B cell (primary cell): ENCODE data around the gene CNTNAP2. TPM values are rescaled to one million over a fixed set of nuclear protein-coding genes. Genes with fewer than 3 reads are reported as not detected.

Experiments used
- ATAC-seq: fragments of 200-7000 bp; cut with Tn5 transposase; one replicate; pipeline ENCODE4 v1.10.0; 2021; ENCODE audit warnings: low read depth, mild to moderate bottlenecking, moderate number of reproducible peaks, moderate library complexity
- CTCF ChIA-PET: fragments of 350-600 bp; sonication (Branson Sonifier 250); formaldehyde crosslinking; loops from one replicate; lab custom pipeline; 2021; ENCODE audit warnings: antibody characterized with exemption, inconsistent platforms; lab: Charles Lee
- POLR2A ChIA-PET: fragments of 350-600 bp; sonication (Branson Sonifier 250); formaldehyde crosslinking; loops from one replicate; lab custom pipeline; 2021; ENCODE audit warnings: antibody characterized with exemption; lab: Charles Lee
- DNase-seq: peaks from one replicate; pipeline ENCODE4 v3.0.0; 2013
- H2AFZ ChIP-seq: 2 replicates; pipeline ENCODE4 v1.6.1; 2012; ENCODE audit warnings: mild to moderate bottlenecking, low read depth, low read length; ENCODE audit not compliant: insufficient read depth, poor library complexity, severe bottlenecking
- H3K27ac ChIP-seq, 2 donors: 1 replicate in 1 of 2; 2 replicates in 1 of 2; pipeline ENCODE4 v1.5.1; 2012 to 2013; ENCODE audit warnings: low read length in 2 of 2, mild to moderate bottlenecking in 2 of 2, moderate library complexity in 1 of 2
- H3K27me3 ChIP-seq, 4 experiments: fragments of 200-600 bp in 1 of 4; sonication (generic) in 1 of 4; replicated peaks in 1 of 4; 1 replicate in 2 of 4; 2 replicates in 2 of 4; pipeline versions ENCODE4 v1.6.1 to v1.7.0; 2013 to 2016; ENCODE audit warnings: low read length in 3 of 4, mild to moderate bottlenecking in 2 of 4, mixed read lengths in 1 of 4, moderate library complexity in 1 of 4; ENCODE audit not compliant: insufficient read depth in 4 of 4, control insufficient read depth in 3 of 4; ENCODE audit errors: control extremely low read depth in 1 of 4
- H3K36me3 ChIP-seq, 2 experiments: replicated peaks in 1 of 2; 1 replicate in 1 of 2; 2 replicates in 1 of 2; pipeline versions ENCODE4 v1.6.1 to v1.7.1; 2013; ENCODE audit warnings: low read length in 1 of 2; ENCODE audit not compliant: insufficient read depth in 2 of 2, control insufficient read depth in 1 of 2; ENCODE audit errors: control extremely low read depth in 1 of 2, extremely low read depth in 1 of 2
- H3K4me1 ChIP-seq, 2 donors: fragments of 200-600 bp in 1 of 2; sonication (generic) in 1 of 2; 1 replicate in 1 of 2; 2 replicates in 1 of 2; pipeline versions ENCODE4 v1.5.1 to v1.6.1; 2013 to 2017; ENCODE audit warnings: low read length in 2 of 2; ENCODE audit not compliant: control insufficient read depth in 2 of 2, insufficient read depth in 2 of 2
- H3K4me2 ChIP-seq: replicated peaks from 2 replicates; pipeline ENCODE3; 2012; ENCODE audit warnings: mild to moderate bottlenecking, low read depth, low read length; ENCODE audit not compliant: poor library complexity, severe bottlenecking
- H3K4me3 ChIP-seq, 5 experiments: fragments of 200-600 bp in 1 of 5; sonication (generic) in 1 of 5; 1 replicate in 3 of 5; 2 replicates in 2 of 5; pipeline versions ENCODE4 v1.5.1 to v1.7.0; 2011 to 2016; ENCODE audit warnings: low read length in 4 of 5, mild to moderate bottlenecking in 4 of 5, low read depth in 2 of 5, control low read depth in 1 of 5, moderate library complexity in 1 of 5; ENCODE audit not compliant: insufficient read depth in 1 of 5; ENCODE audit errors: control extremely low read depth in 1 of 5, extremely low read depth in 1 of 5
- H3K79me2 ChIP-seq: fragments of 200-600 bp; sonication (generic); one replicate; pipeline ENCODE4 v1.6.0; 2016; ENCODE audit warnings: low read length; ENCODE audit not compliant: control insufficient read depth, insufficient read depth
- H3K9ac ChIP-seq: fragments of 200-600 bp; sonication (generic); 2 replicates; pipeline ENCODE4 v1.6.1; 2017; ENCODE audit warnings: mild to moderate bottlenecking, low read length, moderate library complexity
- H3K9me3 ChIP-seq, 3 donors: one replicate each; pipeline versions ENCODE4 v1.6.1 to v1.7.1; 2013; ENCODE audit warnings: low read length in 2 of 3; ENCODE audit not compliant: control insufficient read depth in 2 of 3, insufficient read depth in 1 of 3; ENCODE audit errors: control extremely low read depth in 1 of 3
- H4K20me1 ChIP-seq: 2 replicates; pipeline ENCODE4 v1.6.0; 2012; ENCODE audit warnings: mild to moderate bottlenecking, low read length; ENCODE audit not compliant: insufficient read depth, control insufficient read depth, poor library complexity, severe bottlenecking
- H3K27ac Mint-ChIP-seq: one replicate; pipeline ENCODE4 v1.8.0; 2021; ENCODE audit warnings: mixed read lengths
- H3K27me3 Mint-ChIP-seq: one replicate; pipeline ENCODE4 v1.8.0; 2021; ENCODE audit warnings: mixed read lengths
- H3K4me1 Mint-ChIP-seq: one replicate; pipeline ENCODE4 v1.8.0; 2021; ENCODE audit warnings: mixed read lengths
- H3K4me3 Mint-ChIP-seq: one replicate; pipeline ENCODE4 v1.8.0; 2021; ENCODE audit warnings: mixed read lengths
- H3K9me3 Mint-ChIP-seq: one replicate; pipeline ENCODE4 v1.8.0; 2022; ENCODE audit warnings: mixed read lengths; ENCODE audit not compliant: insufficient read depth
- EZH2 ChIP-seq: IDR thresholded peaks from 2 replicates; pipeline ENCODE4 v1.6.1; 2012; ENCODE audit warnings: borderline replicate concordance, low read depth, mild to moderate bottlenecking, moderate library complexity, low read length; ENCODE audit not compliant: insufficient read depth, poor library complexity, severe bottlenecking
- WGBS: methylation state at CpG from one replicate; pipeline ENCODE4 v1.1.5; 2013; ENCODE audit warnings: missing lambda C conversion rate; ENCODE audit not compliant: insufficient coverage; 5-methylcytosine and 5-hydroxymethylcytosine counted together
- intact Hi-C: fragments of 100-400 bp; cut with micrococcal nuclease; formaldehyde crosslinking; loops from one replicate; pipeline ENCODE4 v1.10.0; 2022
- polyA plus RNA-seq: library from polyadenylated mRNA; depleted of rRNA; stranded (reverse); fragments of >200 nt; gene quantifications from 2 replicates; pipeline ENCODE4 v1.2.3, GENCODE V29; 2012
- total RNA-seq, 2 donors: library from RNA; stranded (reverse); fragments of 120-200 nt in 1 of 2; gene quantifications; 1 replicate in 1 of 2; 2 replicates in 1 of 2; pipeline versions ENCODE4 v1.2.3 to v1.2.4, GENCODE V29; 2013 to 2022
- TF ChIP-seq, protein P1 (sequence below): fragments of 200-600 bp; IDR thresholded peaks from one replicate; pipeline ENCODE4 v1.8.0; 2022; ENCODE audit warnings: antibody characterized with exemption, mild to moderate bottlenecking

Gene CNTNAP2
- total and polyA plus RNA-seq, 2 donors (not counting 1 experiment from before 2014, with no cell fraction given): 7.4 to 16.6 TPM

GRCh38 chr7:147193476-147193875, 1076.9 kb downstream of the CNTNAP2 start:
- TF ChIP-seq, protein P1, sequence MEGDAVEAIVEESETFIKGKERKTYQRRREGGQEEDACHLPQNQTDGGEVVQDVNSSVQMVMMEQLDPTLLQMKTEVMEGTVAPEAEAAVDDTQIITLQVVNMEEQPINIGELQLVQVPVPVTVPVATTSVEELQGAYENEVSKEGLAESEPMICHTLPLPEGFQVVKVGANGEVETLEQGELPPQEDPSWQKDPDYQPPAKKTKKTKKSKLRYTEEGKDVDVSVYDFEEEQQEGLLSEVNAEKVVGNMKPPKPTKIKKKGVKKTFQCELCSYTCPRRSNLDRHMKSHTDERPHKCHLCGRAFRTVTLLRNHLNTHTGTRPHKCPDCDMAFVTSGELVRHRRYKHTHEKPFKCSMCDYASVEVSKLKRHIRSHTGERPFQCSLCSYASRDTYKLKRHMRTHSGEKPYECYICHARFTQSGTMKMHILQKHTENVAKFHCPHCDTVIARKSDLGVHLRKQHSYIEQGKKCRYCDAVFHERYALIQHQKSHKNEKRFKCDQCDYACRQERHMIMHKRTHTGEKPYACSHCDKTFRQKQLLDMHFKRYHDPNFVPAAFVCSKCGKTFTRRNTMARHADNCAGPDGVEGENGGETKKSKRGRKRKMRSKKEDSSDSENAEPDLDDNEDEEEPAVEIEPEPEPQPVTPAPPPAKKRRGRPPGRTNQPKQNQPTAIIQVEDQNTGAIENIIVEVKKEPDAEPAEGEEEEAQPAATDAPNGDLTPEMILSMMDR: no peak
- TF ChIP-seq EZH2: no peak
- no peak overlapping the region for H3K27ac Mint-ChIP-seq
- no peaks in the 10 kb centered on the region for H3K27me3 ChIP-seq
- intact Hi-C loops: no loop called here
- H3K4me1 Mint-ChIP-seq: no peaks in the 10 kb centered on the region
- no peaks in the 10 kb centered on the region for H3K27me3 Mint-ChIP-seq
- no peak overlapping the region for H3K4me3 ChIP-seq
- no peaks in the 10 kb centered on the region for H3K4me1 ChIP-seq
- peaks cover 0 to 3% (median 0%) of the 10 kb centered on the region in 3 donors for H3K9me3 ChIP-seq
- ChIA-PET POLR2A (no interaction called here), CTCF (no interaction called here)
- H2AFZ ChIP-seq: no peak overlapping the region
- H3K9me3 Mint-ChIP-seq: peaks cover 4% of the 10 kb centered on the region
- H3K36me3 ChIP-seq: no peaks in the 10 kb centered on the region
- no peak overlapping the region for H3K4me2 ChIP-seq
- ATAC-seq (no peak), DNase-seq (no peak)
- H3K27ac ChIP-seq: no peak overlapping the region
- H3K9ac ChIP-seq: no peak overlapping the region
- no peaks in the 10 kb centered on the region for H4K20me1 ChIP-seq
- no peak overlapping the region for H3K4me3 Mint-ChIP-seq
- no peaks in the 10 kb centered on the region for H3K79me2 ChIP-seq

DNA sequence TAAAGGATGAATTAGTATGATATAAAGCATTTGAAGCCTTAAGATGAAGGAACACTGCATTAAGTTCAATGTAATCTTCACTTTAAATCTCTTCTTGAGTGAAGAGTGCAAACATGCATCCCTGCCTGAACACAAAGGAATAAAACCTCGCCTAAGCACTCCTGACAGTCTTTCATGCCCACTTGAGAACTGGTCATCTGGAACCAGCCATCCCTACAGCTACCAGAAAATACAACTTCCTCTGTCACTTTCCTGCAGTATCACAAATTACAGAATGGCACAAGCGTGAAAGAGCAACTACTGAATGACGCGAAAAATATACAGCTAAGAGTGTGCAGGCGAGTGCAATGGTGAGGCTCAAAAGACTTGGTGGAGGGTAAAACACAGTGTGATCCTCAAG, 1079.9 kb downstream of the CNTNAP2 start:
- no peaks in the 10 kb centered on the region for H3K4me1 Mint-ChIP-seq
- POLR2A ChIA-PET: no interaction called here
- Histone ChIP-seq H2AFZ (no peak overlapping the region), H3K27ac (no peak overlapping the region), H3K36me3 (no peaks in the 10 kb centered on the region), H3K4me3 (no peak overlapping the region), H3K9me3 (peaks cover 0 to 3% (median 0%) of the 10 kb centered on the region in 3 donors), H3K27me3 (no peaks in the 10 kb centered on the region), H3K4me2 (no peak overlapping the region), H3K4me1 (no peaks in the 10 kb centered on the region), H4K20me1 (no peaks in the 10 kb centered on the region), H3K9ac (no peak overlapping the region), H3K79me2 (no peaks in the 10 kb centered on the region)
- 80% methylated on average over 2 of the region's 5 CpGs for WGBS
- no peak for DNase-seq
- intact Hi-C loops: no loop called here
- TF ChIP-seq EZH2: no peak
- TF ChIP-seq, protein P1: no peak
- H3K27me3 Mint-ChIP-seq: no peaks in the 10 kb centered on the region
- CTCF ChIA-PET: interaction anchor here (1.3 kb wide), 1 partner anchor 13 kb away, joined by 3 read pairs; no protein-coding TSS in a partner anchor
- ATAC-seq: no peak
- H3K4me3 Mint-ChIP-seq: no peak overlapping the region
- no peak overlapping the region for H3K27ac Mint-ChIP-seq
- peaks cover 4% of the 10 kb centered on the region for H3K9me3 Mint-ChIP-seq
